ENCODE measurements around the gene MRM1. TPM values are rescaled to one million over a fixed set of nuclear protein-coding genes. Genes with fewer than 3 reads are reported as not detected.

The MRM1 gene
- total and polyA plus RNA-seq, 2 donors (not counting 1 experiment from before 2014, with no cell fraction given), result 2.5 to 6.9 TPM

DNA sequence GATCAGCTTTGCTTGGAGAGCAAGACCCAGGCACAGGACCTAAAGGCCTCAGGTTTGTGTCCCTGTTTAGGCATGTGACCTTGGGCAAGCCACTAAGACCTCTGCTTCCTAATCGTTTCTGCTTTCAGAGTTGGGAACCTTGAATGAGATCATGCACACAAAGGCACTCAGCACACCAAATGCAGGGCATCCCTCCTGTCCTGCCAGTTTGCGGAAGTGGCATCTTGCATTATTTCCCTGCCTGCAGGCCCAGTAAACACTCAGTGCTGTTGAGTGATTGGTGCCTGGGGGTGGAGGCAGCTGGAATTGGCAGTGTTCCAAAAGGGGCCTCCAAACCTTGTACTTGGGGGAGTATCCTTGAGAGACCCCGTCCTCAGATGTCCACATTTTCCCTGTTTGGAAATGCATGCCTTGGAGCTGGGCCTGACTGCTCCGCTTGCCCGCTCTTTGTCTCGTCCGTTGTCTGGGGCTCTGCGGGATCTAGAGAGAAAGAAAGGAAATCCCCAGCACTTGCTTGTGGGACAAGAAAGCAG lies 28.7 kb downstream of the MRM1 start:
- H3K9me3 ChIP-seq (ENCODE audit: control insufficient read depth, insufficient read depth, low read depth, low read length), result no peaks in the 10 kb centered on the region
- no peak overlapping the region for H3K27ac ChIP-seq (ENCODE audit: insufficient read depth, low read length)
- no peaks in the 10 kb centered on the region for H4K20me1 ChIP-seq (ENCODE audit: control insufficient read depth, extremely low read depth, insufficient read depth, low read length)
- H3K4me1 ChIP-seq (ENCODE audit: control insufficient read depth, extremely low read depth, insufficient read depth, low read length), result no peaks in the 10 kb centered on the region
- H3K4me3 ChIP-seq (replicated peaks in 1 of 4; ENCODE audit: control extremely low read depth in 1 of 4, insufficient read depth in 1 of 4, low read depth in 3 of 4, low read length in 4 of 4), result no peak overlapping the region
- TF ChIP-seq, protein P1, sequence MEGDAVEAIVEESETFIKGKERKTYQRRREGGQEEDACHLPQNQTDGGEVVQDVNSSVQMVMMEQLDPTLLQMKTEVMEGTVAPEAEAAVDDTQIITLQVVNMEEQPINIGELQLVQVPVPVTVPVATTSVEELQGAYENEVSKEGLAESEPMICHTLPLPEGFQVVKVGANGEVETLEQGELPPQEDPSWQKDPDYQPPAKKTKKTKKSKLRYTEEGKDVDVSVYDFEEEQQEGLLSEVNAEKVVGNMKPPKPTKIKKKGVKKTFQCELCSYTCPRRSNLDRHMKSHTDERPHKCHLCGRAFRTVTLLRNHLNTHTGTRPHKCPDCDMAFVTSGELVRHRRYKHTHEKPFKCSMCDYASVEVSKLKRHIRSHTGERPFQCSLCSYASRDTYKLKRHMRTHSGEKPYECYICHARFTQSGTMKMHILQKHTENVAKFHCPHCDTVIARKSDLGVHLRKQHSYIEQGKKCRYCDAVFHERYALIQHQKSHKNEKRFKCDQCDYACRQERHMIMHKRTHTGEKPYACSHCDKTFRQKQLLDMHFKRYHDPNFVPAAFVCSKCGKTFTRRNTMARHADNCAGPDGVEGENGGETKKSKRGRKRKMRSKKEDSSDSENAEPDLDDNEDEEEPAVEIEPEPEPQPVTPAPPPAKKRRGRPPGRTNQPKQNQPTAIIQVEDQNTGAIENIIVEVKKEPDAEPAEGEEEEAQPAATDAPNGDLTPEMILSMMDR (conservative IDR thresholded peaks at IDR 0.05 in 1 of 2, IDR thresholded peaks at IDR 0.05 in 1 of 2; ENCODE audit: low read depth in 1 of 2, low read length in 2 of 2), result no peak
- TF ChIP-seq EZH2 (IDR thresholded peaks at IDR 0.05; ENCODE audit: low read length, missing control alignments), result no peak
- no peak overlapping the region for H3K9ac ChIP-seq (ENCODE audit: insufficient read depth, low read length)
- DNase-seq (ENCODE audit: low read depth in 2 of 2), result no peak
- peaks cover 27% of the 10 kb centered on the region for H3K27me3 ChIP-seq (ENCODE audit: control insufficient read depth, insufficient read depth, low read length)
- H3K36me3 ChIP-seq (ENCODE audit: control insufficient read depth, insufficient read depth, low read length), result no peaks in the 10 kb centered on the region
- H2AFZ ChIP-seq (ENCODE audit: low read length), result no peak overlapping the region
- H3K4me2 ChIP-seq (ENCODE audit: extremely low read depth, insufficient read depth, low read length), result no peak overlapping the region
- H3K79me2 ChIP-seq (ENCODE audit: control insufficient read depth, insufficient read depth, low read length), result no peaks in the 10 kb centered on the region

DNA sequence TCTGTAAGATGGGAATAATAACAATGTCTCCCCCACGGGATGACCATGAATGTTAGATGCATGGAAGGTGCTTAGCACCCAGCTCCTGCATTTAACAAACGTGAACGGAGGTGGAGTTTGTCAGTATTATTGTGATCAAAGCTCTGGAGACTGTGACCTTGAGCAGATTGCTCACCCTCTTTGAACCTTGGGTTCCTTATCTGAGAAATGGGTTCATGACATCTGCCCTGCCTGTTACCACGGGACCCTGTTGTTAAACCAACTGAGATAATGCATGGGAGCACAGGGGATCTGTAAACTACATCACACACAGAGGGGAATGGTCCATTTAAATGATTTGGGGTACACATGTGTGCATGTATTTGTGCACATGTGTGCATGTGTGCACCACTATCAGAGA lies 29.6 kb downstream of the MRM1 start:
- H3K36me3 ChIP-seq (ENCODE audit: control insufficient read depth, insufficient read depth, low read length), result no peaks in the 10 kb centered on the region
- no peaks in the 10 kb centered on the region for H4K20me1 ChIP-seq (ENCODE audit: control insufficient read depth, extremely low read depth, insufficient read depth, low read length)
- no peak overlapping the region for H3K4me3 ChIP-seq (replicated peaks in 1 of 4; ENCODE audit: control extremely low read depth in 1 of 4, insufficient read depth in 1 of 4, low read depth in 3 of 4, low read length in 4 of 4)
- no peaks in the 10 kb centered on the region for H3K79me2 ChIP-seq (ENCODE audit: control insufficient read depth, insufficient read depth, low read length)
- no peak for DNase-seq (ENCODE audit: low read depth in 2 of 2)
- no peak overlapping the region for H3K9ac ChIP-seq (ENCODE audit: insufficient read depth, low read length)
- no peaks in the 10 kb centered on the region for H3K4me1 ChIP-seq (ENCODE audit: control insufficient read depth, extremely low read depth, insufficient read depth, low read length)
- H3K27ac ChIP-seq (ENCODE audit: insufficient read depth, low read length), result no peak overlapping the region
- H2AFZ ChIP-seq (ENCODE audit: low read length), result no peak overlapping the region
- TF ChIP-seq, protein P1 (conservative IDR thresholded peaks at IDR 0.05 in 1 of 2, IDR thresholded peaks at IDR 0.05 in 1 of 2; ENCODE audit: low read depth in 1 of 2, low read length in 2 of 2), result no peak
- TF ChIP-seq EZH2 (IDR thresholded peaks at IDR 0.05; ENCODE audit: low read length, missing control alignments), result no peak
- no peaks in the 10 kb centered on the region for H3K9me3 ChIP-seq (ENCODE audit: control insufficient read depth, insufficient read depth, low read depth, low read length)
- peaks cover 30% of the 10 kb centered on the region for H3K27me3 ChIP-seq (ENCODE audit: control insufficient read depth, insufficient read depth, low read length)
- no peak overlapping the region for H3K4me2 ChIP-seq (ENCODE audit: extremely low read depth, insufficient read depth, low read length)

DNA sequence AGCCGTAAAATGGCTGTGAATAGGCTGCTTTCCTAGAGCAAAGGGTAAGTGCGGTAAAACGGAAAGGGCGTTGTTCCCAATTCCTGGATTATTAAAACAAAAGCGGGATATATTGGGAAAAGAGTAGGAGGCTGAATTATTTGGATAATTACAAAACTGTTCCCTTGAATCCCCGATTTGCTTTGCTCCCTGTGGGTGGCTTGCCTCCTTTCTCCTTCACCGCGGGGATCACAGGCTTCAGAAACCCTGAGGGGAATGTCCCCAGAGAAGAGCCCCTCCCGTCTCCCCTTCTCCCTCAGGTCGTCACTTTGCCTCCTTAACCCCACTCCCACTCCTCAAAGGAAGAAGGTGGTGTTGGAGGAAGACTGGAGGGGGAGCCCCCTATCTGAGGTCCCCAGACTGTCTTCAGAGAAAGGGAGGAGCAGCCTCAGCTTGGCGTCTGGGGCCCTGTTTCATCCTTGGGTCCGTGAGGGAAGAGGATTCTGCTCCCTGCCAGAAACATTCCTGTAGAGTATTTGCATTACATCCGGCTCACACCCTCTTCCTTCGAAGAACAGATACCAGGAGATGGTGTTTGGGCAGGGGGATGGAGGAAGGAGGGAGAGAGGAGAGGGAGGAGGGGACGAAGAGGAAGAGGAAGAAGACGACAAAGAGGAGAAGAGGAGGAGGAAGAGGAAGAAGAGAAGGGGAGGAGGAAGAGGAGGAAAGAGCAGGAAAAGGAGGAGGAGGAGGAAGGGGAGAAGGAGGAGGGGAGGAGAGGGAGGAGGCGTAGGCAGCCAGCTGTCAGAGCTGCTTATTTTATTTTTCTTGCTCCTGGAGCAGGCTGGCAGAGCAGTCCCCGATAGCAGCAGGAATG lies 31.8 kb downstream of the MRM1 start:
- Histone ChIP-seq H3K79me2 (ENCODE audit: control insufficient read depth, insufficient read depth, low read length) (no peaks in the 10 kb centered on the region), H3K27me3 (ENCODE audit: control insufficient read depth, insufficient read depth, low read length) (peaks cover 30% of the 10 kb centered on the region)
- DNase-seq (ENCODE audit: low read depth in 2 of 2), result no peak

More for the DNA sequence above, 31.8 kb downstream of the MRM1 start:
- TF ChIP-seq, protein P1 (conservative IDR thresholded peaks at IDR 0.05 in 1 of 2, IDR thresholded peaks at IDR 0.05 in 1 of 2; ENCODE audit: low read depth in 1 of 2, low read length in 2 of 2), result no peak
- TF ChIP-seq EZH2 (IDR thresholded peaks at IDR 0.05; ENCODE audit: low read length, missing control alignments), result peak; percentile 48
- Histone ChIP-seq H3K36me3 (ENCODE audit: control insufficient read depth, insufficient read depth, low read length) (no peaks in the 10 kb centered on the region), H3K9ac (ENCODE audit: insufficient read depth, low read length) (no peak overlapping the region), H3K4me2 (ENCODE audit: extremely low read depth, insufficient read depth, low read length) (no peak overlapping the region), H4K20me1 (ENCODE audit: control insufficient read depth, extremely low read depth, insufficient read depth, low read length) (no peaks in the 10 kb centered on the region), H3K4me3 (replicated peaks in 1 of 4; ENCODE audit: control extremely low read depth in 1 of 4, insufficient read depth in 1 of 4, low read depth in 3 of 4, low read length in 4 of 4) (no peak overlapping the region), H2AFZ (ENCODE audit: low read length) (no peak overlapping the region), H3K9me3 (ENCODE audit: control insufficient read depth, insufficient read depth, low read depth, low read length) (no peaks in the 10 kb centered on the region), H3K4me1 (ENCODE audit: control insufficient read depth, extremely low read depth, insufficient read depth, low read length) (no peaks in the 10 kb centered on the region), H3K27ac (ENCODE audit: insufficient read depth, low read length) (no peak overlapping the region)

All from fibroblast of lung (primary cell).